Tibial nerve (tissue), 3 donors: ENCODE results near the gene ZMYND12.

Source experiments
- CTCF ChIP-seq, 5 experiments: fragments of 200-600 bp in 3 of 5; fragments of 450-650 bp in 2 of 5; sonication (generic) in 3 of 5; IDR thresholded peaks; one replicate each; pipeline ENCODE4 v1.5.1; 2016 to 2019; ENCODE audit warnings: antibody characterized with exemption in 5 of 5, mild to moderate bottlenecking in 3 of 5, moderate library complexity in 2 of 5
- POLR2A ChIP-seq, 2 donors: fragments of 450-650 bp; IDR thresholded peaks; one replicate each; pipeline ENCODE4 v1.6.1; 2017; ENCODE audit warnings: antibody characterized with exemption in 2 of 2, mild to moderate bottlenecking in 2 of 2, moderate library complexity in 2 of 2

- no peak for TF ChIP-seq POLR2A (IDR thresholded peaks at IDR 0.05)
- TF ChIP-seq CTCF (IDR thresholded peaks at IDR 0.05), result no peak
Observed at GRCh38 chr1:42386051-42386450, 69.8 kb downstream of the ZMYND12 start.
